H1 (cell line): ENCODE results near the gene SHISA9. TPM values are rescaled to one million over a fixed set of nuclear protein-coding genes. Genes with fewer than 3 reads are reported as not detected.

Experiments used
- KDM4A ChIP-seq: IDR thresholded peaks from one replicate; pipeline ENCODE4 v1.7.1; 2012; ENCODE audit warnings: low read depth, mild to moderate bottlenecking, moderate library complexity, low read length, inconsistent platforms; ENCODE audit not compliant: severe bottlenecking
- KDM5A ChIP-seq: fragments of 200-600 bp; IDR thresholded peaks from 2 replicates; pipeline ENCODE4 v1.7.1; 2012; ENCODE audit warnings: mild to moderate bottlenecking, low read length, inconsistent platforms, mixed read lengths
- SUZ12 ChIP-seq: fragments of 200-600 bp; sonication (generic); IDR thresholded peaks from 2 replicates; pipeline ENCODE4 v1.6.1; 2012; ENCODE audit warnings: mild to moderate bottlenecking, inconsistent platforms, low read length, moderate library complexity, mixed read lengths
- USF2 ChIP-seq: IDR thresholded peaks from 2 replicates; pipeline ENCODE4 v1.6.1; 2011; ENCODE audit warnings: low read length, improper control_type of control experiment
- YY1 ChIP-seq: IDR thresholded peaks from 2 replicates; pipeline ENCODE4 v1.6.1; 2011; ENCODE audit warnings: low read depth, mild to moderate bottlenecking, low read length
- polyA plus RNA-seq, 7 experiments: library from polyadenylated mRNA; depleted of rRNA in 3 of 7; stranded (reverse) in 5 of 7; unstranded in 2 of 7; fragments of >200 nt in 5 of 7; fragments of 200-250 nt in 2 of 7; gene quantifications; 1 replicate in 5 of 7; 2 replicates in 1 of 7; 4 replicates in 1 of 7; pipeline versions ENCODE4 v1.2.1 to v1.2.3, GENCODE V29; 2011 to 2013; ENCODE audit warnings: missing spikeins in 2 of 7, mixed read lengths in 2 of 7
- total RNA-seq: library from RNA; stranded (reverse); fragmentation: NEBNext Ultra II Directional; extraction: Animal tissue kit (Norgen Biotek cat#: 25700); gene quantifications from 2 replicates; pipeline ENCODE4 v1.2.1, GENCODE V29; 2021
- TF ChIP-seq, protein P1 (sequence below): fragments of 300-600 bp; sonication (generic); IDR thresholded peaks from 2 replicates; pipeline ENCODE4 v1.7.1; 2012; ENCODE audit warnings: low read length, moderate library complexity, mild to moderate bottlenecking, inconsistent platforms; ENCODE audit not compliant: insufficient replicate concordance

The SHISA9 gene
- total and polyA plus RNA-seq, 2 of the 8 experiments (the other 6 are each of a cell fraction or from before 2014, with no cell fraction given): 25.6 to 39.8 TPM

- TF ChIP-seq KDM4A: no peak
- TF ChIP-seq YY1: no peak
- TF ChIP-seq USF2: no peak
- no peak for TF ChIP-seq KDM5A
- no peak for TF ChIP-seq SUZ12
- TF ChIP-seq, protein P1, sequence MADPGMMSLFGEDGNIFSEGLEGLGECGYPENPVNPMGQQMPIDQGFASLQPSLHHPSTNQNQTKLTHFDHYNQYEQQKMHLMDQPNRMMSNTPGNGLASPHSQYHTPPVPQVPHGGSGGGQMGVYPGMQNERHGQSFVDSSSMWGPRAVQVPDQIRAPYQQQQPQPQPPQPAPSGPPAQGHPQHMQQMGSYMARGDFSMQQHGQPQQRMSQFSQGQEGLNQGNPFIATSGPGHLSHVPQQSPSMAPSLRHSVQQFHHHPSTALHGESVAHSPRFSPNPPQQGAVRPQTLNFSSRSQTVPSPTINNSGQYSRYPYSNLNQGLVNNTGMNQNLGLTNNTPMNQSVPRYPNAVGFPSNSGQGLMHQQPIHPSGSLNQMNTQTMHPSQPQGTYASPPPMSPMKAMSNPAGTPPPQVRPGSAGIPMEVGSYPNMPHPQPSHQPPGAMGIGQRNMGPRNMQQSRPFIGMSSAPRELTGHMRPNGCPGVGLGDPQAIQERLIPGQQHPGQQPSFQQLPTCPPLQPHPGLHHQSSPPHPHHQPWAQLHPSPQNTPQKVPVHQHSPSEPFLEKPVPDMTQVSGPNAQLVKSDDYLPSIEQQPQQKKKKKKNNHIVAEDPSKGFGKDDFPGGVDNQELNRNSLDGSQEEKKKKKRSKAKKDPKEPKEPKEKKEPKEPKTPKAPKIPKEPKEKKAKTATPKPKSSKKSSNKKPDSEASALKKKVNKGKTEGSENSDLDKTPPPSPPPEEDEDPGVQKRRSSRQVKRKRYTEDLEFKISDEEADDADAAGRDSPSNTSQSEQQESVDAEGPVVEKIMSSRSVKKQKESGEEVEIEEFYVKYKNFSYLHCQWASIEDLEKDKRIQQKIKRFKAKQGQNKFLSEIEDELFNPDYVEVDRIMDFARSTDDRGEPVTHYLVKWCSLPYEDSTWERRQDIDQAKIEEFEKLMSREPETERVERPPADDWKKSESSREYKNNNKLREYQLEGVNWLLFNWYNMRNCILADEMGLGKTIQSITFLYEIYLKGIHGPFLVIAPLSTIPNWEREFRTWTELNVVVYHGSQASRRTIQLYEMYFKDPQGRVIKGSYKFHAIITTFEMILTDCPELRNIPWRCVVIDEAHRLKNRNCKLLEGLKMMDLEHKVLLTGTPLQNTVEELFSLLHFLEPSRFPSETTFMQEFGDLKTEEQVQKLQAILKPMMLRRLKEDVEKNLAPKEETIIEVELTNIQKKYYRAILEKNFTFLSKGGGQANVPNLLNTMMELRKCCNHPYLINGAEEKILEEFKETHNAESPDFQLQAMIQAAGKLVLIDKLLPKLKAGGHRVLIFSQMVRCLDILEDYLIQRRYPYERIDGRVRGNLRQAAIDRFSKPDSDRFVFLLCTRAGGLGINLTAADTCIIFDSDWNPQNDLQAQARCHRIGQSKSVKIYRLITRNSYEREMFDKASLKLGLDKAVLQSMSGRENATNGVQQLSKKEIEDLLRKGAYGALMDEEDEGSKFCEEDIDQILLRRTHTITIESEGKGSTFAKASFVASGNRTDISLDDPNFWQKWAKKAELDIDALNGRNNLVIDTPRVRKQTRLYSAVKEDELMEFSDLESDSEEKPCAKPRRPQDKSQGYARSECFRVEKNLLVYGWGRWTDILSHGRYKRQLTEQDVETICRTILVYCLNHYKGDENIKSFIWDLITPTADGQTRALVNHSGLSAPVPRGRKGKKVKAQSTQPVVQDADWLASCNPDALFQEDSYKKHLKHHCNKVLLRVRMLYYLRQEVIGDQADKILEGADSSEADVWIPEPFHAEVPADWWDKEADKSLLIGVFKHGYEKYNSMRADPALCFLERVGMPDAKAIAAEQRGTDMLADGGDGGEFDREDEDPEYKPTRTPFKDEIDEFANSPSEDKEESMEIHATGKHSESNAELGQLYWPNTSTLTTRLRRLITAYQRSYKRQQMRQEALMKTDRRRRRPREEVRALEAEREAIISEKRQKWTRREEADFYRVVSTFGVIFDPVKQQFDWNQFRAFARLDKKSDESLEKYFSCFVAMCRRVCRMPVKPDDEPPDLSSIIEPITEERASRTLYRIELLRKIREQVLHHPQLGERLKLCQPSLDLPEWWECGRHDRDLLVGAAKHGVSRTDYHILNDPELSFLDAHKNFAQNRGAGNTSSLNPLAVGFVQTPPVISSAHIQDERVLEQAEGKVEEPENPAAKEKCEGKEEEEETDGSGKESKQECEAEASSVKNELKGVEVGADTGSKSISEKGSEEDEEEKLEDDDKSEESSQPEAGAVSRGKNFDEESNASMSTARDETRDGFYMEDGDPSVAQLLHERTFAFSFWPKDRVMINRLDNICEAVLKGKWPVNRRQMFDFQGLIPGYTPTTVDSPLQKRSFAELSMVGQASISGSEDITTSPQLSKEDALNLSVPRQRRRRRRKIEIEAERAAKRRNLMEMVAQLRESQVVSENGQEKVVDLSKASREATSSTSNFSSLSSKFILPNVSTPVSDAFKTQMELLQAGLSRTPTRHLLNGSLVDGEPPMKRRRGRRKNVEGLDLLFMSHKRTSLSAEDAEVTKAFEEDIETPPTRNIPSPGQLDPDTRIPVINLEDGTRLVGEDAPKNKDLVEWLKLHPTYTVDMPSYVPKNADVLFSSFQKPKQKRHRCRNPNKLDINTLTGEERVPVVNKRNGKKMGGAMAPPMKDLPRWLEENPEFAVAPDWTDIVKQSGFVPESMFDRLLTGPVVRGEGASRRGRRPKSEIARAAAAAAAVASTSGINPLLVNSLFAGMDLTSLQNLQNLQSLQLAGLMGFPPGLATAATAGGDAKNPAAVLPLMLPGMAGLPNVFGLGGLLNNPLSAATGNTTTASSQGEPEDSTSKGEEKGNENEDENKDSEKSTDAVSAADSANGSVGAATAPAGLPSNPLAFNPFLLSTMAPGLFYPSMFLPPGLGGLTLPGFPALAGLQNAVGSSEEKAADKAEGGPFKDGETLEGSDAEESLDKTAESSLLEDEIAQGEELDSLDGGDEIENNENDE: no peak
- TF ChIP-seq, all 59 proteins: peak for 0
These were observed 180.5 kb downstream of the SHISA9 start (continued) for GRCh38 chr16:13081825-13082331.
